NT2/D1 (cell line): ENCODE data around the gene PDCD7.
"Not testable (repeated sequence)": the region's sequence is repeated elsewhere in the genome, so short reads cannot be mapped to it uniquely, and the experiment has no call there.

Experiments used
- DNase-seq: peaks from one replicate; pipeline ENCODE4 v3.0.0-alpha.2; 2011; ENCODE audit warnings: low read depth, low spot score
- H3K27me3 ChIP-seq: 2 replicates; pipeline ENCODE4 v1.6.0; 2011; ENCODE audit warnings: mild to moderate bottlenecking; ENCODE audit not compliant: insufficient read length, insufficient read depth
- H3K36me3 ChIP-seq: 2 replicates; pipeline ENCODE4 v1.6.1; 2011; ENCODE audit warnings: mild to moderate bottlenecking, low read length, mixed read lengths; ENCODE audit not compliant: insufficient read depth, insufficient read length
- H3K4me1 ChIP-seq: 2 replicates; pipeline ENCODE4 v1.5.1; 2011; ENCODE audit not compliant: insufficient read depth, insufficient read length
- H3K4me3 ChIP-seq: 2 replicates; pipeline ENCODE4 v1.5.1; 2011; ENCODE audit warnings: low read depth; ENCODE audit not compliant: insufficient read length
- H3K9ac ChIP-seq: 2 replicates; pipeline ENCODE4 v1.6.0; 2011; ENCODE audit warnings: low read depth; ENCODE audit not compliant: insufficient read length
- H3K9me3 ChIP-seq: 2 replicates; pipeline ENCODE4 v1.5.1; 2011; ENCODE audit warnings: mild to moderate bottlenecking, low read length; ENCODE audit not compliant: insufficient read depth
- SUZ12 ChIP-seq: IDR thresholded peaks from 2 replicates; pipeline ENCODE4 v1.6.1; 2011; ENCODE audit not compliant: insufficient read length, insufficient read depth; ENCODE audit errors: extremely low read depth
- YY1 ChIP-seq: IDR thresholded peaks from 2 replicates; pipeline ENCODE4 v1.6.1; 2011; ENCODE audit not compliant: insufficient read length, insufficient read depth
- ZNF274 ChIP-seq: IDR thresholded peaks from 2 replicates; pipeline ENCODE4 v1.6.1; 2011; ENCODE audit warnings: mild to moderate bottlenecking, low read depth, low read length

The PDCD7 gene

DNA sequence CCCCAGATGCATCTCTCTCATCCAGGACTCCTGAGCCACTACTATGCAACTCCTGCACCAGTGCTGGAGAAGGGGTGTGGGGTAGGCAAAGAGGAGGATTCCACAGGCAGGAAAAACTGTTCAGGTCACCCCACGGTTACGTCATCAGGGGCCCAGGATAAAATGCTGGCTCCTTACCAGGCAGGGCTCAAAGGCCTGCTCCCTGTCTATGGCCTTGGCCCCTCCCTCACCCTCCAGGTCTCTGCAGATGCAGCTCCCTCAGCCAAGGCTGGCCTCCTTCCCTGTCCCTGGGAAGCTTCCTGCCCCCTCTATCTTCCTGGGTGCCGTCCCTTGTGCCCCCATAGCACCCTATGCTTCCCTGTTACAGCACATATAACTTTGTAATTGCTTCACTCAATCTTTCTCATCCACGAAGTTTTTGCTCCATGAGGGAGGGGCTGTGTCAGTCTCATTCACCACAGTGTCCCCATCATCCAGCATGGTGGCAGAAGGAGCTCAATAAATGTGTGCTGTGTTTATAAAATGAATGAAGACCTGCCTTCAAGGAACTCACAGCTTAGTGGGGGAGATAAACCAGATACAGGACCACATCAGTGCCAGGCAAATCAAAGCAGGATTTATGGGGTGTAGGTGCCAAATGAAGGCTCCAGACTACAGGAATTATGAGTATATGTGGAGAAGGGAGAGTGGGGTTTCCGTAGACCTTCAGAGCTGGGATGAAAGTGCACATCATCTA lies 38.4 kb downstream of the PDCD7 start:
- DNase-seq, result no peak
- Histone ChIP-seq H3K4me3 (no peak overlapping the region), H3K36me3 (peaks cover 16% of the 10 kb centered on the region), H3K27me3 (no peaks in the 10 kb centered on the region), H3K4me1 (peaks cover 10% of the 10 kb centered on the region), H3K9ac (no peak overlapping the region), H3K9me3 (no peaks in the 10 kb centered on the region)
- no peak for TF ChIP-seq YY1
- no peak for TF ChIP-seq ZNF274
- TF ChIP-seq SUZ12, result no peak

DNA sequence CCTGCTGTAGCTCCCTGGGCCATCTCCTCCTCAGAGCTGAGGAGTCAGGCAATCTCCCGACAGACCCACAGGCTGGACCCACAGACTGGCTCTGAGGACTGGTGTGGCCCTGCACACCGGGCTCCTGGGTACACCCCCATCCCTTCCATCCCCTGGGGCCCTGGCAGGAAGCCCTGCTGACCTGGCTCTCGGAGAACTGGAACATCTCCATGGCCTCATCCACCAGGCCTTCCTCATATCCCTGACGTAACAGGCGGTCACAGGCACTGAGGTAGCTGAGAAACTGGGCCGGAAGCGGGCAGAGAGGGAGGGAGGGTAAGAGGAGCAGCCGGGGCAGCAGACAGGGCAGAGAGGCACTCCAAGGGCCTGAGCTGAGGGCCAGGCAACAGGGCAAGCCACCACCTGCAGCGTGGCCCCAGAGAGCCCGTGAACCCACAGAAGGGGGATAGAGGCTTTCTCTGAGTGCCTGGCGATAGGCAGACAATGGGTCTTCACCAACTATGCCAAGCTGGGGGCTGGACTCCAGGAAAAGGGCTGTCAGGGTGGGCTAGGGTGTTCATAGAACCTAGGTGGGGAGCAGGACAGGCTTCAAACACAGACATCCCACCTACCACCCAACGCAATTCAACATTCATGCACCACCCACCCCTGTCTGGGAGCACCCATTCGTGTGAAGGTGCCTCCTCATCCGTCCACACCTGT lies 39.2 kb downstream of the PDCD7 start:
- Histone ChIP-seq H3K27me3 (no peaks in the 10 kb centered on the region), H3K4me3 (no peak overlapping the region), H3K9ac (no peak overlapping the region), H3K4me1 (peaks cover 11% of the 10 kb centered on the region), H3K9me3 (no peaks in the 10 kb centered on the region), H3K36me3 (peaks cover 13% of the 10 kb centered on the region)
- no peak for TF ChIP-seq ZNF274
- no peak for TF ChIP-seq YY1
- TF ChIP-seq SUZ12, result no peak
- DNase-seq, result no peak

DNA sequence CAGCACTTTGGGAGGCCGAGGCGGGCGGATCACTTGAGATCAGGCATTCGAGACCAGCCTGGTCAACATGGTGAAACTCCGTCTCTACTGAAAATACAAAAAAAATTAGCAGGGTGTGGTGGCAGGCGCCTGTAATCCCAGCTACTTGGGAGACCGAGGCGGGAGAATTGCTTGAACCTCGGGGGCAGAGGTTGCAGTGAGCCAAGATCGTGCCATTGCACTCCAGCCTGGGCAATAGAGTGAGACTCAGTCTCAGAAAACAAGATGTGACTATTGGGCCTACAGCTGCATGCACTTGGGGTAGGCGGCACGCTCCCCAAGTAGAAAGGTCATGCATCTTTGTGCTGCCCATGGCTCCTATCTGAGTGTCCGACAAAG lies 39.8 kb downstream of the PDCD7 start:
- H3K36me3 ChIP-seq, DNase-seq, H3K4me3 ChIP-seq, H3K9ac ChIP-seq, H3K9me3 ChIP-seq, H3K27me3 ChIP-seq: not testable (repeated sequence)
- H3K4me1 ChIP-seq, result peaks cover 14% of the 10 kb centered on the region

DNA sequence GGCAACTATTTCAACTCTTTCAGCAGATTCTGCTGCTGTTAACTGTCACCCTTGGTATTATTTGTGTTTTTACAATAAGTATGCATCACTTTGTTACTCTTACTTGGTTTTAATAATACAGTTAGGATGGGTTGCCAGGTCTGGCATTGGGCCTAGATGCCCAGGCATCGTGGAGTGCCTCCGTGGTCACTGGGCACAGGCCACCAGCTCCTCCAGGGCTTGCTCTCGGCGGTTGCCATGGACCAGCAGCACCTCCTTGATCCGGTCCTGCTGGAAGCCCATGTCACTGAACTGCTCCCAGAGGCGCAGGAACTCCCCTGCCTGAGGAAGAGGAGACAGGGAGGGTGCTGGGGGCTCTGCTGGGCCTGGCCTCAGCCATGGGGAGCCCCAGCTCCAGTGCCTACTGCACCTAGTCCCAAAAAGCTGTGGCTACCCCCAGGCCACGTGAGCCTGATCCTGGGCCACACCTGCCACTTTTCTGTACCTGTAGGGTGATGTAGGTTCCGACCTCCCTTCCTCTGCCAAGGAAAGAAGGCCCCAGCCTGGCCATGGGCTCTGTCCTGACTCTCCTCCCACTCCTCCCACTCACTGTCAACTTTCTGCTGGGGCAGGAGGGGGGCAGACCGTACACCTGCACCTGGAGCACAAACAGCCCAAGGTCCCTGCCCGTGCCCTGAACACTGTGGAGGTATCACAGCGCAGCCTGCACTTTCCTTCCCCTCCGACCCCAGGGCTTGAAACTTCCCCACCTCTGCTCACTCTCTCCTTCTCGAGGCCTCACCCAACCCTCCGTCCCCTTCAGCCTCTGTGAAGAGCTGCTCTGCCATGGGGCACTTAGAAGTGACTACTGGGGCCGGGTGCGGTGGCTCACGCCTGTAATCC lies 40.5 kb downstream of the PDCD7 start:
- no peak for DNase-seq
- Histone ChIP-seq H3K4me1 (peaks cover 21% of the 10 kb centered on the region), H3K27me3 (no peaks in the 10 kb centered on the region), H3K4me3 (no peak overlapping the region), H3K36me3 (no peaks in the 10 kb centered on the region), H3K9ac (no peak overlapping the region), H3K9me3 (no peaks in the 10 kb centered on the region)
- TF ChIP-seq ZNF274 (no peak), SUZ12 (no peak), YY1 (no peak)

DNA sequence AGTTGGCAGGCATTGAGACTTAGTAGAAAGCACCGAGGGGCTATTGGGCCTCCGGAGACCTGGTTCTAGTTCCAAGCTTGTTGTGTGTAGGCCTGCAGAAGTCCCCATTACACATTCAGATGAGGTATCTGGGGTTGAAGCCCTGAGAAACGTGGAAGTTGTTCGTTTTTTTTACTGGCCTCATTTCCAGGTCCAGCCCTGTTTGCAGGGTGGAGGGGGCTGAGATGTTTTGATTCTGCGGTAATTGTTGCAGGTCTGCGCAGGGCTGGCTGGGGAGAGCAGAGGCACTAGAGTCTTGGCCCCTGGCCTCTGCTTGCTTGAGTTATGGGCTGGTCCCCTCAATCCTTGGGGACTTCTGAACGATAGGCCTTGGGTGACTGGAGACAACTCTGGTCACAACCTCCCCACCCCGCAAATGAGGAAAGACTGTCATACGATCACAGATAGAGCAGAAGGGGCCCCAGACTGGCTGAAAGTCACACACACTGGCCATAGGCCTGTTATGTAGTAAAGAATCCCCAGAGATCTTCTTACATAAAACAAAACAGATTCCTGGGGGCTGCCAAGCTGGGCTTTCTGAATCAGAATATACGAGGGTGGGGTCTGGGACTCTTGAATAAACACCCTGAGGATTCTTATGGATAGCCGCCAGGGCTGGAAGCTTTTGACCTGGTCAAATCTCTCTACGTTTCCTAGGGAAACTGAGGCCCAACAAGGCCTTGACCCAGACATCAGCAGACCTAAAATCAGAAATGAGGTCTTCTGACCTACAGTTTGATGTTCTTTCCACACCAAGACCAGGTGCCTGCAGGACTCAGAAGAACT lies 41.5 kb downstream of the PDCD7 start:
- DNase-seq, result no peak
- H3K27me3 ChIP-seq, result no peaks in the 10 kb centered on the region
- TF ChIP-seq SUZ12 (no peak), ZNF274 (no peak), YY1 (no peak)
- H3K4me3 ChIP-seq, result no peak overlapping the region
- H3K9me3 ChIP-seq, result no peaks in the 10 kb centered on the region
- peaks cover 27% of the 10 kb centered on the region for H3K4me1 ChIP-seq
- H3K36me3 ChIP-seq, result no peaks in the 10 kb centered on the region
- no peak overlapping the region for H3K9ac ChIP-seq

DNA sequence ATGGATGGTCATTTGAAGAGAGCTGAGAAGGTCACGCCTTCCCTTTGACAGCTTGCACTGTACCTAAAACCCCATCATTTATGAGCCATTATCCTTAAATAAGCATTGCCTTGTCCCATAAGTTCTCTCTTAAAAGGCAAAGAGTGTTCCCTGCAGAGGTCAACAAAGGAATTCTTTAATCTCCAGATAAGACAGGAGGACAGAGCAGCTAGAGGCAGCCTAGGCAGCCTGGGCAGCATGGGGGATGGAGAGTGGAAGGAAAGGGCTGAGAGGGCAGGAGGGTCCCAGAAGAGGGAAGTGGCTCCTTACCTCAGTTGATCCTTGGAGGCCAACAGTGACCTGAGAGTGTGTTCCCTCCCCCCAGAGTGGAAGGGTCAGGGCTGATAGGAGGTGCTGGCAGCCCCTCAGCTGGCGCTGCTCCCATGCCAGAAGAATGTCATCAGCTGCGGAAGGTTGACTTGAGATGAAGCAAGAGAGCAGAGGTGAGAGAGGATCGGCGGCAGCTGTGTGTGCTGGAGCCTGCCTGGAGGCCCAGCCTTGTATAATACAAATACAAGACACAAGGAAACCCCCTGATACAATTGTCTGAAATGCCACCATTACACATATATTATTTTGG lies 44.3 kb downstream of the PDCD7 start:
- TF ChIP-seq SUZ12, result no peak
- TF ChIP-seq ZNF274, result no peak
- TF ChIP-seq YY1, result no peak
- no peaks in the 10 kb centered on the region for H3K36me3 ChIP-seq
- no peak for DNase-seq
- no peaks in the 10 kb centered on the region for H3K27me3 ChIP-seq
- H3K4me3 ChIP-seq, result no peak overlapping the region
- H3K4me1 ChIP-seq, result peaks cover 31% of the 10 kb centered on the region
- no peak overlapping the region for H3K9ac ChIP-seq
- H3K9me3 ChIP-seq, result no peaks in the 10 kb centered on the region
